Glomerular visceral epithelial cell (primary cell): Measurements from ENCODE around the gene MAGEB17.

ENCODE experiments used
- DNase-seq: peaks from one replicate; pipeline ENCODE4 v3.0.0-alpha.2; 2016; ENCODE audit errors: extremely low spot score

MAGEB17 gene

GRCh38 chrX:16208601-16209000 is 41.3 kb downstream of the MAGEB17 start:
- DNase-seq: no peak

GRCh38 chrX:16210061-16210460 is 42.8 kb downstream of the MAGEB17 start:
- no peak for DNase-seq

GRCh38 chrX:16212024-16212423 is 44.7 kb downstream of the MAGEB17 start:
- DNase-seq: no peak

GRCh38 chrX:16212436-16212835 is 45.2 kb downstream of the MAGEB17 start:
- DNase-seq: no peak

GRCh38 chrX:16213961-16214360 is 46.7 kb downstream of the MAGEB17 start:
- no peak for DNase-seq

- DNase-seq: no peak
Observed at GRCh38 chrX:16215660-16216059, 48.4 kb downstream of the MAGEB17 start.
